ENCODE data around the gene MINDY2. TPM values are rescaled to one million over a fixed set of nuclear protein-coding genes. Genes with fewer than 3 reads are reported as not detected.

The MINDY2 gene
- total RNA-seq, 1 donor from 2014 or later: 25.0 TPM

DNA sequence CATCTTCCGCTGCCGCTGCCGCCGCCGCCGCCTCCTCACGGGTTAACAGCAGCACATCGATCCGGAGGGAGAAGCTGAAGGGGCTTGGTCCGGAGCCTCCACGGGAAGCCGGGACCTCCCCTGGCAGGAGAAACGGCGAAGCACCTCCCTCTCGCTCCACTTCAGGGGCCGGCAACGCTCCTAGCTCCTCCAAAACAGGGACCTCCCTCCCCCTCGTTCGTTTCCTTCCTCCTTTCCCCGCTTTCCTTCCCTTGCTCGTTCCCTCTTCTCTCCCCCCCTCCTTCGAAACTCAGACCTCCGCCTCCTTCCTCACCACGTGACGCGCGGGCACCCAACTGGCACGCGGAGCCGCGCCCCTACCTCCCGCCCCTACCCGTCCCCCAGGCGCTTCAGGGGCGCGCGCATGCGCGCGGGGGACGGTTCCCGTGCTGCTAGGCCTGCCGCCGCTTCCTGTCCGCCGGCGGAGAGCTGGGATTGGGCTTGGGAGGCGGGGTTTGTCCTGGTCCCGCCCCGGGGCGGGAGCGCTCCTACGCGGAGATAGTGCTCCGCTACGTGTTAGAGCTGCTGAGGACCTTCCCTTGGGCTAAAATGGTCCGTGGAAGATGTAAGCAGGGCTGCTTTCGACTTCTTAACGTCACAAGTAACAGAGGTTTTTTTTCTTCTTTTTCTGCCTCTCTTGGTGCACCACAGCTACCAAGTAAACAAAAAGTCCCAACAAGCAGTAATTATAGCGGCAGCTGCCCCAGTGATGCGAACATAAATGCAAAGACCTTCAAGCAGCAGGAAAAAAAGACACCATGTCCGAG is 21.4 kb upstream of the MINDY2 start, which contains the start of gene ADAM10:
Gene ADAM10, minus strand, starts transcription at position 176 of the 806 bp plus-strand sequence. Its CDS starts 173 bp downstream, at position 3.
- Histone ChIP-seq H3K27ac (peak within 1 kb of the TSS; percentile 100), H3K9ac (peak within 1 kb of the TSS; percentile 95), H3K27me3 (no peaks in the 10 kb centered on the region), H3K4me2 (peak within 1 kb of the TSS; percentile 83), H3K9me3 (ENCODE audit: low read depth) (no peaks in the 10 kb centered on the region), H2AFZ (replicated peaks) (peak within 1 kb of the TSS; percentile 89), H3K79me2 (ENCODE audit: low read depth) (peaks cover 43% of the 10 kb centered on the region), H3K4me3 (peak within 1 kb of the TSS; percentile 96), H3F3A (ENCODE audit: low read depth) (peaks cover 23% of the 10 kb centered on the region), H3K36me3 (no peaks in the 10 kb centered on the region), H3K4me1 (peaks cover 21% of the 10 kb centered on the region), H4K20me1 (ENCODE audit: low read depth) (peaks cover 38% of the 10 kb centered on the region)
- Mint-ChIP-seq H3K27ac (peak within 1 kb of the TSS; percentile 99), H3K36me3 (peaks cover 9% of the 10 kb centered on the region), H3K4me3 (peak within 1 kb of the TSS; percentile 98), H3K4me1 (peaks cover 18% of the 10 kb centered on the region), H3K9me3 (no peaks in the 10 kb centered on the region), H3K27me3 (ENCODE audit: insufficient read depth, low read depth) (peaks cover 3% of the 10 kb centered on the region)
- TF ChIP-seq CTCF (IDR thresholded peaks at IDR 0.05) (no peak), EZH2phosphoT487 (IDR thresholded peaks at IDR 0.05) (no peak), EZH2 (IDR thresholded peaks at IDR 0.05) (no peak)
- peak; percentile 100 for DNase-seq (ENCODE audit: low spot score)

- no peaks in the 10 kb centered on the region for H3K9me3 ChIP-seq (ENCODE audit: low read depth)
- H2AFZ ChIP-seq (replicated peaks): no peak overlapping the region
- peaks cover 10% of the 10 kb centered on the region for H4K20me1 ChIP-seq (ENCODE audit: low read depth)
- Mint-ChIP-seq H3K9me3 (no peaks in the 10 kb centered on the region), H3K27ac (no peak overlapping the region), H3K4me1 (peaks cover 11% of the 10 kb centered on the region), H3K27me3 (ENCODE audit: insufficient read depth, low read depth) (peaks cover 3% of the 10 kb centered on the region), H3K36me3 (no peaks in the 10 kb centered on the region), H3K4me3 (no peak overlapping the region)
- H3K27ac ChIP-seq: no peak overlapping the region
- peaks cover 23% of the 10 kb centered on the region for H3F3A ChIP-seq (ENCODE audit: low read depth)
- no peak overlapping the region for H3K4me2 ChIP-seq
- H3K9ac ChIP-seq: no peak overlapping the region
- peaks cover 14% of the 10 kb centered on the region for H3K79me2 ChIP-seq (ENCODE audit: low read depth)
- H3K27me3 ChIP-seq: no peaks in the 10 kb centered on the region
- peaks cover 5% of the 10 kb centered on the region for H3K4me1 ChIP-seq
- H3K36me3 ChIP-seq: no peaks in the 10 kb centered on the region
- no peak for TF ChIP-seq EZH2 (IDR thresholded peaks at IDR 0.05)
- DNase-seq (ENCODE audit: low spot score): no peak
- H3K4me3 ChIP-seq: no peak overlapping the region
These were observed 18.4 kb upstream of the MINDY2 start for GRCh38 chr15:58752716-58753115.

GRCh38 chr15:58755350-58755749 is 15.8 kb upstream of the MINDY2 start:
- H3K4me2 ChIP-seq: no peak overlapping the region
- H3F3A ChIP-seq (ENCODE audit: low read depth): peaks cover under 1% of the 10 kb centered on the region
- H3K4me3 ChIP-seq: no peak overlapping the region
- H3K36me3 ChIP-seq: no peaks in the 10 kb centered on the region
- no peak for DNase-seq (ENCODE audit: low spot score)
- no peaks in the 10 kb centered on the region for H3K27me3 ChIP-seq
- H4K20me1 ChIP-seq (ENCODE audit: low read depth): no peaks in the 10 kb centered on the region
- Mint-ChIP-seq H3K4me1 (peaks cover 3% of the 10 kb centered on the region), H3K36me3 (no peaks in the 10 kb centered on the region), H3K27ac (no peak overlapping the region), H3K27me3 (ENCODE audit: insufficient read depth, low read depth) (peaks cover 2% of the 10 kb centered on the region), H3K9me3 (no peaks in the 10 kb centered on the region), H3K4me3 (no peak overlapping the region)
- no peaks in the 10 kb centered on the region for H3K4me1 ChIP-seq
- no peaks in the 10 kb centered on the region for H3K9me3 ChIP-seq (ENCODE audit: low read depth)
- H2AFZ ChIP-seq (replicated peaks): no peak overlapping the region
- no peak overlapping the region for H3K27ac ChIP-seq
- no peak for TF ChIP-seq EZH2 (IDR thresholded peaks at IDR 0.05)
- H3K9ac ChIP-seq: no peak overlapping the region
- no peaks in the 10 kb centered on the region for H3K79me2 ChIP-seq (ENCODE audit: low read depth)

- H3K27ac ChIP-seq: no peak overlapping the region
These were observed 15.1 kb upstream of the MINDY2 start for GRCh38 chr15:58755956-58756355.

More at GRCh38 chr15:58755956-58756355, 15.1 kb upstream of the MINDY2 start:
- TF ChIP-seq EZH2phosphoT487 (IDR thresholded peaks at IDR 0.05) (no peak), EZH2 (IDR thresholded peaks at IDR 0.05) (no peak), CTCF (IDR thresholded peaks at IDR 0.05) (no peak)
- Mint-ChIP-seq H3K36me3 (no peaks in the 10 kb centered on the region), H3K4me3 (no peak overlapping the region), H3K27me3 (ENCODE audit: insufficient read depth, low read depth) (no peaks in the 10 kb centered on the region), H3K27ac (no peak overlapping the region), H3K9me3 (no peaks in the 10 kb centered on the region), H3K4me1 (no peaks in the 10 kb centered on the region)
- DNase-seq (ENCODE audit: low spot score): no peak
- Histone ChIP-seq H3K27me3 (no peaks in the 10 kb centered on the region), H3F3A (ENCODE audit: low read depth) (no peaks in the 10 kb centered on the region), H3K36me3 (no peaks in the 10 kb centered on the region), H2AFZ (replicated peaks) (no peak overlapping the region), H3K4me3 (no peak overlapping the region), H3K4me2 (no peak overlapping the region), H3K9ac (no peak overlapping the region), H3K4me1 (no peaks in the 10 kb centered on the region), H3K79me2 (ENCODE audit: low read depth) (no peaks in the 10 kb centered on the region), H4K20me1 (ENCODE audit: low read depth) (no peaks in the 10 kb centered on the region), H3K9me3 (ENCODE audit: low read depth) (no peaks in the 10 kb centered on the region)

All from neural progenitor cell (in vitro differentiated cells).